ENCODE data around the gene PHKG2. TPM values are rescaled to one million over a fixed set of nuclear protein-coding genes. Genes with fewer than 3 reads are reported as not detected.
"Not testable (repeated sequence)": the region's sequence is repeated elsewhere in the genome, so short reads cannot be mapped to it uniquely, and the experiment has no call there.

PHKG2 gene, protein sequence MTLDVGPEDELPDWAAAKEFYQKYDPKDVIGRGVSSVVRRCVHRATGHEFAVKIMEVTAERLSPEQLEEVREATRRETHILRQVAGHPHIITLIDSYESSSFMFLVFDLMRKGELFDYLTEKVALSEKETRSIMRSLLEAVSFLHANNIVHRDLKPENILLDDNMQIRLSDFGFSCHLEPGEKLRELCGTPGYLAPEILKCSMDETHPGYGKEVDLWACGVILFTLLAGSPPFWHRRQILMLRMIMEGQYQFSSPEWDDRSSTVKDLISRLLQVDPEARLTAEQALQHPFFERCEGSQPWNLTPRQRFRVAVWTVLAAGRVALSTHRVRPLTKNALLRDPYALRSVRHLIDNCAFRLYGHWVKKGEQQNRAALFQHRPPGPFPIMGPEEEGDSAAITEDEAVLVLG
- polyA plus RNA-seq (2013, experiment 1 of 2; ENCODE audit: insufficient read length), result 19.9 TPM
- 21.2 TPM for polyA plus RNA-seq (2013, experiment 2 of 2; ENCODE audit: insufficient read length)

GRCh38 chr16:30747799-30748633, at the start of gene PHKG2:
PHKG2 (plus strand) TSS chr16:30748425; CDS start chr16:30748821, 396 bp downstream.
- peak; percentile 99 for DNase-seq

GRCh38 chr16:30698816-30699614, 49.2 kb upstream of the PHKG2 start, which contains the start of gene SRCAP:
SRCAP (plus strand) TSS chr16:30699171; CDS start chr16:30700825, 1,654 bp downstream.
- DNase-seq, result peak; percentile 72

- DNase-seq, result no peak
These were observed 48.6 kb upstream of the PHKG2 start for GRCh38 chr16:30699615-30700099.

- DNase-seq, result no peak
These were observed 47.7 kb upstream of the PHKG2 start for GRCh38 chr16:30700491-30700890.

GRCh38 chr16:30700971-30701370, 47.3 kb upstream of the PHKG2 start:
- no peak for DNase-seq

DNA sequence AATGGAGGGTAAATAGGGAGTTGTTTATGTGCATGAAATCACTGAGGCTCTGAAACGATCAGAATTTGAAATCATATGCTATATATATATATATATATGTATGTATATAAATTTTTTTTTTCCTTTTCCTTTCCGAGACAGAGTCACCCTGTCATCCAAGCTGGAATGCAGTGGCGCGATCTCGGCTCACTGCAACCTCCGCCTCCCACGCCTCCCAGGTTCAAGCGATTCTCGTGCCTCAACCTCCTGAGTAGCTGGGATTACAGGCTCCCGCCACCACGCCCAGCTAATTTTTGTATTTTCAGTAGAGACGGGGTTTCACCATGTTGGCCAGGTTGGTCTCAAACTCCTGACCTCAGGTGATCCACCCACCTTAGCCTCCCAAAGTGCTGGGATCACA, 45.2 kb upstream of the PHKG2 start:
- DNase-seq, result not testable (repeated sequence)

DNA sequence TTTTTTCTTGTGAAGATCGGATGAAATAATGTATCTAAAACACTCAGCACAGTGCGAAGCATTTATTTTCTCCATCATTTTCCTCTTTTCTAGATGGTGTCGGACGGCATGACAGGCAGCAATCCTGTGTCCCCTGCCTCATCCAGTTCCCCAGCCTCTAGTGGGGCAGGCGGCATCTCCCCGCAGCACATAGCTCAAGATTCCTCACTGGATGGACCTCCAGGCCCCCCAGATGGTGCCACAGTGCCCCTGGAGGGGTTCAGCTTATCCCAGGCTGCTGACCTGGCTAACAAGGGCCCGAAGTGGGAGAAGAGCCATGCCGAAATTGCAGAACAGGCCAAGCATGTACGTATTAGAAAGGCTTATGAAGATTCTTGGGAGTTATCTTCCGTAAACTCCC, 44.3 kb upstream of the PHKG2 start:
- DNase-seq, result no peak

DNA sequence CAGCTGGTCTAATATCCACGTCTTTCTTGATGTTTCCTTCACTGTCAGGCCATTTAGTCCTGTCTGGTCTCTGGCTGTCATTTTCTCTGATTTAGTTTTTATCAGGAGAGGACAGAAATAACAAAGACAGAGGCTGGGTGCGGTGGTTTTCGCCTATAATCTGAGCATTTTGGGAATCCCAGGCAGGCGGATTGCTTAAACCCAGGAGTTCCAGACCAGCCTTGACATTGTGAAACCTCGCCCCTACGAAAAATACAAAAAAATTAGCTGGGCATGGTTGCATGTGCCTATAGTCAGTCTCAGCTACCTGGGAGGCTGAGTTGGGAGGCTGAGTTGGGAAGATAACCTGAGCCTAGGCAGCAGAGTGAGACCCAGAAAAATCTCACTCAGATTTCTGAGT, 42.2 kb upstream of the PHKG2 start:
- no peak for DNase-seq

GRCh38 chr16:30710971-30711370, 37.3 kb upstream of the PHKG2 start:
- no peak for DNase-seq

DNA sequence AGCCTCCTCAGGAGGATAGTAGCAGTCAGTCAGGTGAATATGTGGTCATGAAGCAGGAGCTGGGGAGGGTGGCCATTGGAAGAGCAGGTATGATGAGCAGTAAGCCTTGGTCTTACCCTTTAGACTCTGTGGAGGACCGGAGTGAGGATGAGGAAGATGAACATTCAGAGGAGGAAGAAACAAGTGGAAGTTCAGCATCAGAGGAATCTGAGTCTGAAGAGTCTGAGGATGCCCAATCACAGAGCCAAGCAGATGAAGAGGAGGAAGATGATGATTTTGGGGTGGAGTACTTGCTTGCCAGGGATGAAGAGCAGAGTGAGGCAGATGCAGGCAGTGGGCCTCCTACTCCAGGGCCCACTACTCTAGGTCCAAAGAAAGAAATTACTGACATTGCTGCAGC, 36.5 kb upstream of the PHKG2 start:
- no peak for DNase-seq

DNA sequence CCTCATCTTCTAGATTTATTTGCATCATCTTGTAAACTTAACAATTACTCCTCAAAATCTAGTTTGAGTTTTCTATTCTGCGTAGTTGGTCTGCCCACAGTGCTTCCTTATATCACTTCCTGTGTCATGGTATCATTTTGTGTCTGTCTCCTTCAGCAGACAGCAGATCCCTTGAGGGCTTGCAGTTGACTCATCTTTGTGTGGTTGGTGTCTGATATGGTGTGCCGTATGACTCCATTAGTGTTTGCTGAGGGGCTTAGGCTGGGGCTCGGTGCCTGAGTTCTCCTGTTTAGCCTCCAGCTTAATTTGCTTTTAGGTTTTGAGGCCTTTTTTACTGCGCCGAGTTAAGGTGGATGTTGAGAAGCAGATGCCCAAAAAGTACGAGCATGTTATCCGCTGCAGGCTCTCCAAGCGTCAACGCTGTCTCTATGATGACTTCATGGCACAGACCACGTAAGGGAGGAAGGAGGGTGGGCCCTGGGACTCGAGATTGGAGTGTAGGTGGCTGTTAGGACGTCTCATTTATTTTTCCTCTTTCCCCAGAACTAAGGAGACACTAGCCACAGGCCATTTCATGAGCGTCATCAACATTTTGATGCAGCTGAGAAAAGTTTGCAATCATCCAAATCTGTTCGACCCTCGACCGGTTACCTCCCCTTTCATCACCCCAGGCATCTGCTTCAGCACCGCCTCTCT, 32.3 kb upstream of the PHKG2 start:
- no peak for DNase-seq

- no peak for DNase-seq
These were observed 28.1 kb upstream of the PHKG2 start for GRCh38 chr16:30720086-30720485.

DNA sequence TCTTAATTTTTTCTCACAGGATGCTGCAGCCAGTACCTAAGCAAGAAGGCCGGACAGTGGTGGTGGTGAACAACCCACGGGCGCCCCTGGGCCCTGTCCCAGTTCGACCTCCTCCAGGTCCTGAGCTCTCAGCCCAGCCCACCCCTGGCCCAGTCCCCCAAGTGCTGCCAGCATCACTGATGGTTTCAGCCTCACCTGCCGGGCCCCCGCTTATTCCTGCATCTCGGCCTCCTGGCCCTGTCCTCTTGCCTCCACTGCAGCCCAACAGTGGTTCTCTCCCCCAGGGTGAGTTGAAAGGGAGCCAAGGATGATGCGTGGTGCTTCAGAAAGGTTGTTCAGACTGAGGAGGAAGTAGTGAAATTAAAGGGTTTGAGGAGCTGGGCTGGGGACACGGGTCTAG, 27.5 kb upstream of the PHKG2 start:
- no peak for DNase-seq

- DNase-seq, result no peak
These were observed 27.1 kb upstream of the PHKG2 start for GRCh38 chr16:30721167-30721566.

DNA sequence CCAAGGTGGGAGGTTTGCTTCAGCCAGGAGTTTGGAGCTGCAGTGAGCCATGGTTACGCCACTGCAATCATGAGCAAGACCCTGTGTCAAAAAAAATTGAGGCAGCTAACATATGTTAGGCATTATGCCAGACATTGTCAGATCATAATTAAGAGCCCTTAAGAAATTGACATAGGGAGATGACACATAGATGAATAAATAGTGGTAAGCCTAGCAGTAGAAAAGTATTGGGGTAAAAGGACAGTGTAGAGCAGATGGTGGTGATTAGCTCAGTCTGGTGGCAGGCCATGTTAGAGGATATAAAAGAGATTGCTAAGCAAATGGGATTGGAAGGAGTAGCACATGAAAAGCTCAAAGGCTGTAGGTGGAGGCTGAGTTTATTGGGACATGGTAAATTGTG, 26.6 kb upstream of the PHKG2 start:
- DNase-seq, result peak; percentile 61

DNA sequence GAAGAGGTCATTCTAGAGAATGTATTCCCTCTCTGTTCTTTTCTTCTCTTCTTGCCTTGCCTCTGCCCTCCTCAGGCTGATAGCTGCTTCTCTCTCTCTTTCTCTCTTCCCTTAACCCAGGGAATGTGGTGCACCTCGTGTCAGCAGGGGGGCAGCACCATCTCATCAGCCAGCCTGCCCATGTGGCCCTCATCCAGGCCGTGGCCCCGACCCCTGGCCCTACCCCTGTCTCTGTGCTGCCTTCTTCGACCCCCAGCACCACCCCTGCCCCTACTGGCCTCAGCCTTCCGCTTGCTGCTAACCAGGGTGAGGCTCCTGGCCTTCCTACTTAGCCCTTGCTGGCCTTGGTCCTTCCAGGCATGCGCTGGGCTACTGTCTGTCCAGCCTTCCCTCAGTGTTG, 25.8 kb upstream of the PHKG2 start:
- no peak for DNase-seq

DNA sequence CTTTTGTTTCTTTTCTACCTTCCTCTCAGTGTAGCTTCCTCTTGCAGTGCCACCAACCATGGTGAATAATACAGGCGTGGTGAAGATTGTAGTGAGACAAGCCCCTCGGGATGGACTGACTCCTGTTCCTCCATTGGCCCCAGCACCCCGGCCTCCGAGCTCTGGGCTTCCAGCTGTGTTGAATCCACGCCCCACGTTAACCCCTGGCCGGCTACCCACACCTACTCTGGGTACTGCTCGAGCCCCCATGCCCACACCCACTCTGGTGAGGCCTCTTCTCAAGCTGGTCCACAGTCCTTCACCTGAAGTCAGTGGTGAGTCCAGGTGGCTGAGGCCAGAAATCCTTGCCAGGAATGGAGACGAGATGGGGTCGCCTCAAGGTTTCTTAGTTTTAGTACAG, 25.3 kb upstream of the PHKG2 start:
- DNase-seq, result no peak

- DNase-seq, result no peak
These were observed 24.4 kb upstream of the PHKG2 start for GRCh38 chr16:30723725-30724355.

DNA sequence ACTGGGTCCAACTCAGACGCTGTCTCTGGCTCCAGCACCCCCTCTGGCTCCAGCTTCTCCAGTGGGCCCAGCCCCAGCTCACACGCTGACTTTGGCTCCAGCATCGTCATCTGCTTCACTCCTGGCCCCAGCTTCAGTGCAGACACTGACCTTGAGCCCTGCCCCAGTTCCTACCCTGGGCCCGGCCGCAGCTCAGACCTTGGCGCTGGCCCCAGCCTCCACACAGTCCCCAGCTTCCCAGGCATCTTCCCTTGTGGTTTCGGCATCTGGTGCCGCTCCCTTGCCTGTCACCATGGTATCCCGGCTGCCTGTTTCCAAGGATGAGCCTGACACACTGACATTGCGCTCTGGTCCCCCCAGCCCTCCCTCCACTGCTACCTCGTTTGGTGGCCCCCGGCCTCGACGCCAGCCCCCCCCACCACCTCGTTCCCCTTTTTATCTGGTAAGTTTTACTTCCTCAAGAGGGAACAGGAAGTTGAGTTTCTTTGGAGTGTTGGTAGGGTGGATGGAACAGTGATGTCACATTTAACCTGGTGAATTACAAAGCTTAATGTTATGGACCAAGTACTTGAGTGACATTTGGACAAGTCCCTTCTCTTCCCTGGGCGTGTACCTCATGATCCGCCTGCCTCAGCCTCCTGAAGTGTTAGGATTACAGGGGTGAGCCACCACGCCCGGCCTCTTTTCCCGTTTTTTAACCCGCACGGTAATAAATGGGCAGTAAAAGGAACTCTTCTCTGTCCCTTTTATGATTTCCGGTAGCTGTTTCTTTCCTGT, 23.4 kb upstream of the PHKG2 start:
- no peak for DNase-seq

- DNase-seq, result no peak
These were observed 22.8 kb upstream of the PHKG2 start for GRCh38 chr16:30725418-30725792.

DNA sequence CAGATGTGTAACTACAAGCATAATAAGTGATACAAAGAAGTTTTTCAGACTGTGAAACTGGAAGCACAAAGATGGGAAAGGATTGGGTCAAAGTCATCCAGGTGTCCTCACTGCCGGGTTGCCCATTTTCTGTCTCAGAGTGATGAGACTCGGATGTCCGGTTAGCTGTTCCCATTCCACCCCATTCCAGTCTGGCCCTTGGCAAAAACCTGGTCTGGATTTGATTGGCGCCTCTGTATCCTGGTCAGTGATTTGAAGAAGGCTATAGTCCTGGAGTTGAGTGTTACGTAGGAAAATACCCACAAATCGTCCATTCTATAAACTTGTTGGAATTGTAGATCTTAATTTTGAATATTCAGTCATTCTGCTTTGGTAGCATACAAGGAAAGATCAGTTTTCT, 19.9 kb upstream of the PHKG2 start:
- no peak for DNase-seq
